Upper lobe of left lung (tissue), 6 donors: ENCODE data around the gene KIAA0825. TPM values are rescaled to one million over a fixed set of nuclear protein-coding genes. Genes with fewer than 3 reads are reported as not detected.

Experiments
- ATAC-seq, 2 donors: fragments of 200-7000 bp; cut with Tn5 transposase; one replicate each; pipeline ENCODE4 v1.9.1; 2022; ENCODE audit warnings: mild to moderate bottlenecking in 2 of 2, moderate library complexity in 2 of 2; ENCODE audit not compliant: low FRiP score in 2 of 2
- DNase-seq, 2 donors: peaks; one replicate each; pipeline ENCODE4 v3.0.0-alpha.2; 2019 to 2020
- H3K27ac ChIP-seq, 4 donors: fragments of 200-600 bp; sonication (generic); one replicate each; pipeline ENCODE4 v1.5.1; 2016 to 2019
- H3K27me3 ChIP-seq, 4 donors: fragments of 200-600 bp; sonication (generic); one replicate each; pipeline ENCODE4 v1.5.1; 2017 to 2019
- H3K36me3 ChIP-seq, 4 donors: fragments of 200-600 bp; sonication (generic); one replicate each; pipeline ENCODE4 v1.5.1; 2016 to 2019
- H3K4me1 ChIP-seq, 4 donors: fragments of 200-600 bp; sonication (generic); one replicate each; pipeline ENCODE4 v1.5.1; 2018 to 2019
- H3K4me3 ChIP-seq, 4 donors: fragments of 200-600 bp; sonication (generic); one replicate each; pipeline ENCODE4 v1.5.1; 2017 to 2019; ENCODE audit warnings: mild to moderate bottlenecking in 2 of 4, moderate library complexity in 1 of 4
- H3K9me3 ChIP-seq, 4 donors: fragments of 200-600 bp; sonication (generic); one replicate each; pipeline ENCODE4 v1.5.1; 2018 to 2019
- EP300 ChIP-seq, 4 donors: sonication (generic); formaldehyde crosslinking; IDR thresholded peaks; one replicate each; pipeline ENCODE4 v1.5.1; 2017; ENCODE audit warnings: antibody characterized with exemption in 4 of 4, control low read depth in 2 of 4
- POLR2A ChIP-seq, 4 donors: fragments of 450-650 bp; IDR thresholded peaks; one replicate each; pipeline ENCODE4 v1.5.1; 2016 to 2017; ENCODE audit warnings: antibody characterized with exemption in 4 of 4, mild to moderate bottlenecking in 2 of 4
- POLR2AphosphoS5 ChIP-seq, 2 donors: sonication (generic); formaldehyde crosslinking; IDR thresholded peaks; one replicate each; pipeline ENCODE4 v1.5.1; 2017; ENCODE audit warnings: antibody characterized with exemption in 2 of 2
- WGBS, 2 donors: methylation state at CpG; one replicate each; pipeline ENCODE4 v1.1.5; 2017 to 2018; 5-methylcytosine and 5-hydroxymethylcytosine counted together
- total RNA-seq, 6 donors: library from RNA; depleted of rRNA in 4 of 6; stranded (reverse); fragments of >200 nt in 4 of 6; gene quantifications; one replicate each; pipeline versions ENCODE4 v1.1.0 to v1.2.1, GENCODE V29; 2016 to 2021
- TF ChIP-seq, protein P1 (sequence below), 6 experiments: fragments of 450-650 bp in 4 of 6; fragments of 200-600 bp in 2 of 6; sonication (generic) in 2 of 6; IDR thresholded peaks; one replicate each; pipeline ENCODE4 v1.5.1; 2016 to 2019; ENCODE audit warnings: antibody characterized with exemption in 6 of 6
- donor health status: DM: no; HTN: no; CAD: no; lungs with moderate emphysema.
- donor health status: DM: no; HTN: yes; CAD: no; lungs with severe emphysema.

The KIAA0825 gene
- total RNA-seq, 6 donors from 2014 or later, result 3.8 to 19.1 (median 6.6) TPM

- Histone ChIP-seq H3K27me3 (no peaks in the 10 kb centered on the region), H3K4me3 (no peak overlapping the region), H3K9me3 (no peaks in the 10 kb centered on the region), H3K4me1 (peaks cover 0 to 7% (median 0%) of the 10 kb centered on the region in 4 donors), H3K27ac (no peak overlapping the region), H3K36me3 (no peaks in the 10 kb centered on the region)
- WGBS, 2 donors, result 88 to 96% methylated on average over 2 of the region's 2 CpGs
- ATAC-seq (no peak), DNase-seq (no peak)
- TF ChIP-seq POLR2AphosphoS5 (IDR thresholded peaks at IDR 0.05) (no peak), POLR2A (IDR thresholded peaks at IDR 0.05) (no peak), EP300 (IDR thresholded peaks at IDR 0.05) (no peak)
- TF ChIP-seq, protein P1, sequence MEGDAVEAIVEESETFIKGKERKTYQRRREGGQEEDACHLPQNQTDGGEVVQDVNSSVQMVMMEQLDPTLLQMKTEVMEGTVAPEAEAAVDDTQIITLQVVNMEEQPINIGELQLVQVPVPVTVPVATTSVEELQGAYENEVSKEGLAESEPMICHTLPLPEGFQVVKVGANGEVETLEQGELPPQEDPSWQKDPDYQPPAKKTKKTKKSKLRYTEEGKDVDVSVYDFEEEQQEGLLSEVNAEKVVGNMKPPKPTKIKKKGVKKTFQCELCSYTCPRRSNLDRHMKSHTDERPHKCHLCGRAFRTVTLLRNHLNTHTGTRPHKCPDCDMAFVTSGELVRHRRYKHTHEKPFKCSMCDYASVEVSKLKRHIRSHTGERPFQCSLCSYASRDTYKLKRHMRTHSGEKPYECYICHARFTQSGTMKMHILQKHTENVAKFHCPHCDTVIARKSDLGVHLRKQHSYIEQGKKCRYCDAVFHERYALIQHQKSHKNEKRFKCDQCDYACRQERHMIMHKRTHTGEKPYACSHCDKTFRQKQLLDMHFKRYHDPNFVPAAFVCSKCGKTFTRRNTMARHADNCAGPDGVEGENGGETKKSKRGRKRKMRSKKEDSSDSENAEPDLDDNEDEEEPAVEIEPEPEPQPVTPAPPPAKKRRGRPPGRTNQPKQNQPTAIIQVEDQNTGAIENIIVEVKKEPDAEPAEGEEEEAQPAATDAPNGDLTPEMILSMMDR (IDR thresholded peaks at IDR 0.05), result no peak
These were observed 337.1 kb downstream of the KIAA0825 start for GRCh38 chr5:94281236-94281801.

DNA sequence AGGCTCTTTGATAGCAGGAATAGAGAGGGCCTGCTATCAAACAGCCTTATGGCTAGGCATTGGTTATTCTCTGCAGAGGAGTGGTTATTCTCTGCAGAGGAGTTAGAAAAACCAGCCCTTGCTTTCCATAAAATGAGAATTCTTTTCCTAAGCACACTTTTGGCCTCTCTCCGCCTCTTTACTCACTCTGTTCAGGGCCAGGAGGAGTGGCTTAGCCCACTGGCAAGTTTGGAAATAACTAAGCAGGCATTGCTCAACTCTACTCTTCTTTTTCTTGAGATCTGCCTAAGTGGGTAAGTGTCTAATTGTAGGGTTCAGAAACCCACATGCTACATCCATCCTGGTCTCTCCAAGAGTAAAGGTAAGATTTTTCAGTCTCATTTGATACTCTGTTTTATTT, 341.7 kb downstream of the KIAA0825 start:
- no peak for TF ChIP-seq EP300 (IDR thresholded peaks at IDR 0.05)
- TF ChIP-seq POLR2AphosphoS5 (IDR thresholded peaks at IDR 0.05), result no peak
- TF ChIP-seq POLR2A (IDR thresholded peaks at IDR 0.05), result no peak
- TF ChIP-seq, protein P1 (IDR thresholded peaks at IDR 0.05), result no peak
- H3K27ac ChIP-seq, result no peak overlapping the region
- DNase-seq (no peak), ATAC-seq (no peak)
- 52 to 80% methylated on average over 1 of the region's 1 CpG for WGBS, 2 donors
- H3K9me3 ChIP-seq, result no peaks in the 10 kb centered on the region
- no peaks in the 10 kb centered on the region for H3K36me3 ChIP-seq
- no peak overlapping the region for H3K4me3 ChIP-seq
- H3K27me3 ChIP-seq, result no peaks in the 10 kb centered on the region
- peaks cover 0 to 8% (median 2%) of the 10 kb centered on the region in 4 donors for H3K4me1 ChIP-seq

DNA sequence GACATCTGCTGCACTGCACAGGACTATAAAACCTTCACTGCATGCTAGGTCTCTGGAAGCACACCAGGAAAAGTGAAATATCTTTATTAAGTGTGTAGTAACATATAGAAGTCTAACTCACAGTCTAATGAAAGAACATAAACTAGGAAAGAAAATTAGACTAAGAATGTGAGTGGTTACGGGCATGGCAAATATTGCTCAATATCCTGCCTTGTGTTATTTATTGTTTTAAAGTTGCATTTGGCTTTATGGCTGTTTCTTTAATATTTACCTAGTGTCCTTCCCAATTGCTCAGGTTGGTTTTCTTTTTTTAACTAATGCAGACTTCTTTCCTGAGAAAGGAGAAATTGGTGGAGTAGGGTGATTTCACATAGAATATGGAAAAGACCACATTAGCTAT, 342.4 kb downstream of the KIAA0825 start:
- Histone ChIP-seq H3K27me3 (no peaks in the 10 kb centered on the region), H3K36me3 (no peaks in the 10 kb centered on the region), H3K9me3 (no peaks in the 10 kb centered on the region), H3K27ac (no peak overlapping the region), H3K4me3 (no peak overlapping the region), H3K4me1 (peaks cover 0 to 8% (median 2%) of the 10 kb centered on the region in 4 donors)
- no peak for ATAC-seq
- no peak for DNase-seq
- 37 to 67% methylated on average over 1 of the region's 1 CpG for WGBS, 2 donors
- TF ChIP-seq EP300 (IDR thresholded peaks at IDR 0.05), result no peak
- TF ChIP-seq POLR2A (IDR thresholded peaks at IDR 0.05), result no peak
- TF ChIP-seq, protein P1 (IDR thresholded peaks at IDR 0.05), result no peak
- no peak for TF ChIP-seq POLR2AphosphoS5 (IDR thresholded peaks at IDR 0.05)

- TF ChIP-seq POLR2A (IDR thresholded peaks at IDR 0.05) (no peak), EP300 (IDR thresholded peaks at IDR 0.05) (no peak)
- no peak overlapping the region for H3K27ac ChIP-seq
- peaks cover 0 to 8% (median 2%) of the 10 kb centered on the region in 4 donors for H3K4me1 ChIP-seq
- H3K36me3 ChIP-seq, result no peaks in the 10 kb centered on the region
- DNase-seq (no peak), ATAC-seq (no peak)
- no peak overlapping the region for H3K4me3 ChIP-seq
- no peaks in the 10 kb centered on the region for H3K9me3 ChIP-seq
- 95 to 98% methylated on average over 4 of the region's 4 CpGs for WGBS, 2 donors
- H3K27me3 ChIP-seq, result no peaks in the 10 kb centered on the region
These were observed 343.7 kb downstream of the KIAA0825 start for GRCh38 chr5:94274707-94275106.

DNA sequence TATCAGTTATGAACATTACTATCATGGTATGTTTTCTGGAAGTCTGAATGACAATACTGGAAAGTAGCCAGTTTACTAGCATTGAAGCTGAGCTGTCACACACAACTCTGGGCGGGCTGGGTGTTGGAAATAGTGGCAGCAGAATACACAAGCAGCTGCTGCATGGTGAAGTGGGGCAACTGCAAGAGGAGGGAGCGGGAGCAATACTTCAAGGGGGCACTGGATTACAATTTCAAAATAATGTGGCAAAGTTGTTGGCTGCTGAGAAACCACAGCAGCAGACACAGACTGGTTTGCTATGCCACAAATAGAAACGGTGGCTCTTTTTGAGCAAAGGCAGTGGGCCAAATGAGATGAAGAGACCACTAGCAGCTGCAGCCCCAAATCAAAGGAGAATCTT, 350.2 kb downstream of the KIAA0825 start:
- no peak for TF ChIP-seq POLR2AphosphoS5 (IDR thresholded peaks at IDR 0.05)
- TF ChIP-seq POLR2A (IDR thresholded peaks at IDR 0.05), result no peak
- TF ChIP-seq, protein P1 (IDR thresholded peaks at IDR 0.05), result no peak
- TF ChIP-seq EP300 (IDR thresholded peaks at IDR 0.05), result no peak
- no peaks in the 10 kb centered on the region for H3K4me1 ChIP-seq
- H3K9me3 ChIP-seq, result no peaks in the 10 kb centered on the region
- H3K4me3 ChIP-seq, result no peak overlapping the region
- H3K27ac ChIP-seq, result no peak overlapping the region
- WGBS, 2 donors, result 49 to 55% methylated on average over 3 of the region's 3 CpGs
- ATAC-seq (no peak), DNase-seq (no peak)
- no peaks in the 10 kb centered on the region for H3K27me3 ChIP-seq
- no peaks in the 10 kb centered on the region for H3K36me3 ChIP-seq
